ENCODE measurements around the gene ENOX2.
"Not testable (repeated sequence)": the region's sequence is repeated elsewhere in the genome, so short reads cannot be mapped to it uniquely, and the experiment has no call there.

ENOX2 gene

DNA sequence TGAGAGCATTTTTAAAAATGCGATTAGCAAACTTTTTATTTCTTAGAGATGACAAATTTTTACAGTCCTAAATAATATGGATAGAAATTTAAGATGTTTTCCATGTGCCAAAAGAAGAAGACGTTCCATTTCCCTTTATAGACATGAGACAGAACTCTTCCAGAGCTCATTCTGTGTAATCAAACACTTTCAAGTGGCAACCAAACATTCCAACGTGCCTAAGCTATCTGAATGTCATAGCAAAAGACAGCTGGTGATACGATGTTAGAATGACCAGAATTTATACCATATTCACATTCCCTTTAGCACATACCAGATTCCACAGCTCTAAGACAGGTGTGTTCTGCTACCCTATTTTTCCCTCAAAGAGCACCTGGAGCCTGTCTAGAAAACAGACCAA, 133.2 kb downstream of the ENOX2 start:
- in situ Hi-C loops (cut with MboI; ENCODE audit: low sequenced_read_pairs): no loop called here

DNA sequence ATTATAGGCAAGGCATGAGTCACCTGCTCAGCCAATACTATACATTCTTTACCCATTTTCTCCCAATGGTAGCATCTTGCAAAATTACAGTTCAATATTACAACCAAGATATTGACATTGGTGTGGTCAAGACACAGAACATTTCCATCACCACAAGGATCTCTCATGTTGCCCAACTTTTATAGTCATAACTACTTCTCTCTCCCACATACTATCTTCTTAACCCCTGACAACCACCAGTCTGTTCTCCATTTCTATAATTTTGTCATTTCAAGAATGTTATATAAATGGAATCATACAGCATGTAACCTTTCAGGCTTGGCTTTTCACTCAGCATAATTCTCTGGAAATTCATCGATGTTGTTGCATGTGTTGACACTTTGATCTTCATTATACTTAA, 144.9 kb downstream of the ENOX2 start:
- in situ Hi-C loops (cut with MboI; ENCODE audit: low sequenced_read_pairs): no loop called here

- in situ Hi-C loops (cut with MboI; ENCODE audit: low sequenced_read_pairs): no loop called here
Observed at GRCh38 chrX:130756233-130756632, 146.8 kb downstream of the ENOX2 start.

- in situ Hi-C loops (cut with MboI; ENCODE audit: low sequenced_read_pairs): no loop called here
Observed at GRCh38 chrX:130754353-130754752, 148.7 kb downstream of the ENOX2 start.

DNA sequence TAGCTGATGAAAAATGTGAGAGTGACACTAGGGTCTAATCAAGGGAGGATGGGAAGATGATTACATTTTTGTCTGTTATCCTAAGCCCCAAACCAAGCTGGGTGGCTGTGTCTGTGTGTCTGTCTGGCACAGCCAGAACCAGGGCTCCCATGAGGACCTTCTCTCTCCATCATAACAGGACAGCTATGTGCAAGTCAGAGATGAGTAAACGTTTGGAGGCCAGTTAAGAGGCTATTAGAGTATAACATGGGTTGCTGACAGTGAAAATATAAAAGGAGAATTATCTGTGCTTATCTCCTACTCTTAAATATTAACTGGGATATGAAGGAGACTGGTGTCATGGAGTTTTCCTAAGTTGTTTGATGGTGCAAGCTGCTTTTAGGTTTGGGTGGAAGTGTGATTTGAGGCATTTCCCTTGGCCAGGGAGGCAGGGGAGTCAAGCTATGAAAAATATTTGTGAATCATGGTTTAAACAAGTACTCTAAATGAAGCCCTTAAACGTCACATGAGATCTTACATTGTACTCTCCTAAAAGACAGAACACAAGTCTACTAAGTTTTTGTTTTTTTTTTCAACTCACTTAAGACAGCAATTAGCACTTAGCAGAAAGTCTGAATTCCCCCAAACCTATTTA, 156.2 kb downstream of the ENOX2 start:
- in situ Hi-C loops (cut with MboI; ENCODE audit: low sequenced_read_pairs): no loop called here

GRCh38 chrX:130746077-130746476, 156.9 kb downstream of the ENOX2 start:
- in situ Hi-C loops (cut with MboI; ENCODE audit: low sequenced_read_pairs): no loop called here

DNA sequence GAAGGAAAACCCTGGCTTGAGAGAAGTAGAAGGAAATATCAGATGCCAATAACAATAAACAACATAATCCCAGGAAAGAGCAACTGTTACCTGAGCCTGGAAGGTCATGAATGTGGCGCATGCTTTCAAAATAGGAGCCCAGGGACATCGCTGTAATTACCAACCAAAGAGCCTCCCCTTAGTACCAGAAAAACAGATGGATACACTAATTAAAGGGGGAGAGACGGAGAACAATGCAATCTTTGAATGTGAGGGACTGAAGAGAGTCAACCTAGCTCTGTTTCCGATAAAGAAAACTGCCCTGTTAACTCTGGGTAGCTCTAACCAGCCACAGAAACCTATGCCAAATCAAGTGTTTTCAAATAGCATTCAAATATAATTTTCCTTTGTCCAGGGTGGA, 161.4 kb downstream of the ENOX2 start:
- in situ Hi-C loops (cut with MboI; ENCODE audit: low sequenced_read_pairs): no loop called here

DNA sequence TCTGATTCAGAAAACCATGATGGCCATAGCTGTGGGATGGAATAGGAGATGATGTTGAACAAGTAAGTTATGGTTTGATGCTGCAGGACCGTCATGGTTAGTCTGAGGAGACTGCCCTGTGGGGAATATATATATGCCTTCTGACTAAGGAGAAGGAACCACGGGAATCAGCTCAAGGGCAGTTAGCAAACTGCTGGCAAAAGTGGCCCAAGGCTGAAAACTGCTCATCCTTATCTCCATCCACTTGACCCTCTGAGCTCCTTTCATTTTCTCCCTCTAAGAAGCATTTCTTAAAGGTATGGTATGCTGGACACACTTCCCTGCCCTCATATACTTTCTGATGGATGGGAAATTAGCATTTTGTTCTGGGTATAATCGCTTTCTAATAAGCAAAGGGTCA, 161.9 kb downstream of the ENOX2 start:
- in situ Hi-C loops (cut with MboI; ENCODE audit: low sequenced_read_pairs): no loop called here

DNA sequence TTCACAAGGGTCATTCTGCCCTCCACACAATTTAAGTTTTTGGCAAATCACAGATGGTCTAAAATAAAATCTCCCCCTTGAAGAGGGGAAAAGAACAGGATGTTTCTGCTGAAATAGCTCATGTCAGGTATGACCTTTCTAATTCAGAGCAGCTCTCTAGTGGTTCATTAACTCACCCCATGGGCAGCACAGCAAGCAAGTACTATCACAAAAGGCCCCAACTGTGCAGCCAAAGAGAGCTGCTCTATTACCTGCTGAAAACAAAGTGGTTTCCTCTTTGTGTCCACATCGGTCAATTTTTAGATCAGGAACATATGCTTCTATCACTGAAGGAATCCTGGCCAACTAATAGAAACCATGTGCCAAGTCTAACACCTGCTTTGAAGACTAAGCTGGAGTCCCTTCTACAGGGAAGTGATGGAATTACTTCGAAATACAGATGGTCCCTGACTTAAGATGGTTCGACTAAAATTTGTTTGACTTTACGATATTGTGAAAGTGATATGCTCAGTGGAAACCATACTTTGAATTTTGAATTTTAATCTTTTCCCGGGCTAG, 164.3 kb downstream of the ENOX2 start:
- in situ Hi-C loops (cut with MboI; ENCODE audit: low sequenced_read_pairs): no loop called here

GRCh38 chrX:130734713-130735112, 168.3 kb downstream of the ENOX2 start:
- in situ Hi-C loops (cut with MboI; ENCODE audit: low sequenced_read_pairs): no loop called here

DNA sequence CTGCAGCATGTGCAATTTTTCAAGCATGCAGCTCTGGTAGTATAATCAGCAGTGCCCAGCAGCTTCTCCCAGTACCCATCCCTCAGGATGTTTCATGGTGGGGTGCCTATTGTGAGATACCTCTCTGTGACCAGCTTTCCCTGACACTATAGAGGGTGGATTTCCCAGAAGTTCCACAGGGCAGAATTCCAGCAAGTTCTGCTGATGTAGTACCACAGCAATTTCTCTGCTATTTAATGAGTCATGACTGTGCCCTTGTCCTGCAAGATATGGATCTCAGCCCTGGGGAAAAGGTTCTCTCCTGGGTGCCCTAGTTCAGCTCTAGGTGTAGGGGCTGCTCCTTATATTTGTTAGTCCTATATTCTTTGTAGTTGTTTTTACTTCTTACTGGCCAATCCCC, 174.8 kb downstream of the ENOX2 start:
- in situ Hi-C loops (cut with MboI; ENCODE audit: low sequenced_read_pairs): no loop called here

- in situ Hi-C loops (cut with MboI; ENCODE audit: low sequenced_read_pairs): no loop called here
Observed at GRCh38 chrX:130726661-130727060, 176.3 kb downstream of the ENOX2 start.

DNA sequence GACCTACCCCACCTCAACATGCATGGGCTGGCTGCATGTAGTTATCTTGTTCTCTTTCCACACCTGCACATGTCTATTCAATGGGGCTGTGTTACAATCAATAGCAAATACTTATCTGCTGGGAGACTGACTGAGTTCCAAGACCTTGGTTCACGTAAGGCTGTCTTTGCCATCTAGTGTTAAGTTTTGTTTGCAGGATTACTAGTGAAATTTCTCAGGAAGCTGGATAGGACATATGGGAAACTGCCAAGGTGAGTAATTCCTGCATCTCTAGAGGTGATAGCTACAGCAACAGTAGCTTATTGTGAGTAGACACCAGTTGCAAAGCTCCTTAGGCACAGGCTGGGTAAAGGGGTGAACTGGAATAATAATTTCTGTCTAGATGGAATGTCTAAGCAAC, 177.5 kb downstream of the ENOX2 start:
- in situ Hi-C loops (cut with MboI; ENCODE audit: low sequenced_read_pairs): no loop called here

DNA sequence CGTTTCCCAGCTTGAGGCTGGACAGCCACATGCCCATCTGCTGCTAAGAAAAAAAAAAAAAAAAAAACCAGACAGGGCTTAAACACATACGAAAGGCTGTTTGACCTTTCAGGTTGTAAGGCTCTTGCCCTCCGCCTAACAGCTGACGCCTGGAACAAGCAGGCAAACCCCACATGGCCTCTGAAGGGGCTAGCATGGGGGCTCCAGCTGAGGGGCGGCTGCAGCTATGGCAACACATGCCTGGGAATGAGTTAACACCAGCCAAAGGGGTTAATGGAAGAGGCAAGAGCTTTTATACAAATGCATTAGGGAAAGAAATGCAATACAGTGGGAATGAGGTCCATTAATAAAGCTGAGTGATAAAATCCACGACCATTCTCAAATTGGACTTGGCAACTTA, 183.6 kb downstream of the ENOX2 start:
- in situ Hi-C loops (cut with MboI; ENCODE audit: low sequenced_read_pairs): no loop called here

GRCh38 chrX:130718137-130718536, 184.9 kb downstream of the ENOX2 start:
- in situ Hi-C loops (cut with MboI; ENCODE audit: low sequenced_read_pairs): no loop called here

DNA sequence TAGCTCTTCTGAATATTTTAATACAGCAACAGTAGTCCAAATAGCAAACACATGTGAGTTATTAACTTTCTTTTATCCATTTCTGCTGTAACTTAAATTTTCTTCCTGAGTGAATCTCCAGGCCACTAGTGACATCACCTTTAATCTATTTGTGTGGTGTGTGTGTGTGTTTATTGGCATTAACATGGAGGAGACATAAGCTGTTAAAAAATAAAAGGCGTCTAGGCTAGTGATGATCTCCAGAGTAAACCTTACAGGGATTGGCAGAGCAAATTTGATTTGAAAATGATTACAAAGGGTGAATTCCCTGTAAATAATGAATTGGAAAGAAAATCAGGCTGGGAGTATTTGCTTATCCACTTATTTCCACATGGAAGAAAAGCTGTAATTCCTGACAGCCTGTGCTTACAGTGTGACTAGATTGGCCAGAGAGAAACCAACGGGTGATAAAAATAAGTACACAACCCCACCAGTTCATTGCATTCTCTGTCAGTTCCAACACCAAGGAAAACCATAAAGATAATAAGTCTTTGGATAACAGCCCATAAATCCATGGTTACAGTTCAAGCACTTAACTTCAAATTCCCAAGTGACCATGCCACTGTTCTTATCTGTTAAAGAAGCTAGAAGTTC, 186.1 kb downstream of the ENOX2 start:
- in situ Hi-C loops (cut with MboI; ENCODE audit: low sequenced_read_pairs): no loop called here

GRCh38 chrX:130716346-130716745, 186.7 kb downstream of the ENOX2 start:
- in situ Hi-C loops (cut with MboI; ENCODE audit: low sequenced_read_pairs): no loop called here

GRCh38 chrX:130715299-130715698, 187.7 kb downstream of the ENOX2 start:
- in situ Hi-C loops (cut with MboI; ENCODE audit: low sequenced_read_pairs): no loop called here

- in situ Hi-C loops (cut with MboI; ENCODE audit: low sequenced_read_pairs): no loop called here
Observed at GRCh38 chrX:130714665-130715064, 188.3 kb downstream of the ENOX2 start.

DNA sequence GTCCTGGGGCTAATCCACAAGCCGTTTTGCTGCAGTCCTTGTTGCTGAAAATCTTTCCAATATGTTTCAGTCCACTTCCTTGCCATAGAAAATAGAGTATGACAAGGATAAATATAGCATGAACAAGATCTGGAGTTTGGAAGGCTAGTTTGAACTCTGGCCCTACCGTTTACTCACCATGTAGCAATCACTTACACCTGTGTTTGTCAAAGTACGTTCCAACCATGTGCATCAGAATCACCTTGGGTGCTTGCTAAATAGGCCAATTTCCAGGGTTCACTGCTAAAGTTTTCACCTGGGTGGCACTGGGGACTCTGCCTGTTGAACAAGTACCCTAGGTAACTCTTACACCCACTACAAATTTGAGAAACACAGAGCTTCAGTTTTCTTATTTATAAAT, 188.9 kb downstream of the ENOX2 start:
- in situ Hi-C loops (cut with MboI; ENCODE audit: low sequenced_read_pairs): no loop called here

- in situ Hi-C loops (cut with MboI; ENCODE audit: low sequenced_read_pairs): not testable (repeated sequence)
Observed at GRCh38 chrX:130709178-130709577, 193.8 kb downstream of the ENOX2 start.

- in situ Hi-C loops (cut with MboI; ENCODE audit: low sequenced_read_pairs): no loop called here
Observed at GRCh38 chrX:130705591-130705990, 197.4 kb downstream of the ENOX2 start.

All from HL-60/S4 treated with retinoic acid at 250 ng/mL for 4 days and 3 days (cell line).